ENCODE measurements around the gene THSD7A. TPM values are rescaled to one million over a fixed set of nuclear protein-coding genes. Genes with fewer than 3 reads are reported as not detected.

Gene THSD7A
- total and polyA plus RNA-seq, 2 of the 8 experiments (the other 6 are each of a cell fraction or from before 2014, with no cell fraction given), result 0.44 to 1.2 TPM

- Histone ChIP-seq H3K14ac (ENCODE audit: insufficient read length) (no peak overlapping the region), H3K79me1 (ENCODE audit: low read depth, low read length) (no peaks in the 10 kb centered on the region), H3K9me3 (ENCODE audit: insufficient read depth in 2 of 2, low read depth in 1 of 2, low read length in 1 of 2) (no peaks in the 10 kb centered on the region; a peak in 1 of 4 replicates), H3K56ac (replicated peaks; ENCODE audit: insufficient read length, low read depth, low read length) (no peak overlapping the region), H4K91ac (replicated peaks; ENCODE audit: insufficient read length, low read length) (no peak overlapping the region), H2AFZ (ENCODE audit: low read length) (no peak overlapping the region), H3K36me3 (ENCODE audit: control insufficient read depth in 2 of 4, insufficient read depth in 4 of 4, low read length in 3 of 4) (no peaks in the 10 kb centered on the region), H3K23me2 (ENCODE audit: low read depth, low read length) (no peaks in the 10 kb centered on the region), H4K20me1 (replicated peaks in 1 of 2; ENCODE audit: control insufficient read depth in 1 of 2, insufficient read depth in 2 of 2, low read length in 2 of 2) (no peaks in the 10 kb centered on the region), H3K4ac (replicated peaks; ENCODE audit: insufficient read length, low read depth, low read length) (no peak overlapping the region), H3K4me3 (ENCODE audit: extremely low read depth in 1 of 4, insufficient read depth in 2 of 4, low read depth in 3 of 4, low read length in 4 of 4) (no peak overlapping the region), H3K27me3 (replicated peaks in 1 of 4; ENCODE audit: control insufficient read depth in 3 of 4, extremely low read depth in 1 of 4, insufficient read depth in 3 of 4, low read length in 3 of 4) (no peaks in the 10 kb centered on the region), H3K9ac (replicated peaks in 1 of 4; ENCODE audit: extremely low read depth in 1 of 4, low read depth in 3 of 4, low read length in 3 of 4) (no peak overlapping the region), H4K5ac (ENCODE audit: insufficient read length, low read depth, low read length) (no peak overlapping the region), H2BK15ac (ENCODE audit: low read length) (no peak overlapping the region), H3K27ac (ENCODE audit: low read depth, low read length) (no peak overlapping the region), H2AK5ac (ENCODE audit: low read depth, low read length) (no peak overlapping the region), H2BK120ac (replicated peaks; ENCODE audit: low read depth, low read length) (no peak overlapping the region), H4K8ac (ENCODE audit: extremely low read depth, insufficient read depth, low read length) (no peak overlapping the region), H2BK20ac (ENCODE audit: low read length) (no peak overlapping the region), H3K23ac (ENCODE audit: insufficient read length) (no peak overlapping the region), H3K79me2 (ENCODE audit: control insufficient read depth in 1 of 2, insufficient read depth in 2 of 2, low read length in 2 of 2) (no peaks in the 10 kb centered on the region), H3K18ac (ENCODE audit: extremely low read depth, low read length) (no peak overlapping the region), H3K4me2 (ENCODE audit: insufficient read depth in 1 of 2, low read depth in 2 of 2, low read length in 2 of 2) (no peak overlapping the region), H2BK12ac (ENCODE audit: low read depth, low read length) (no peak overlapping the region), H2BK5ac (ENCODE audit: low read depth, low read length) (no peak overlapping the region), H3K4me1 (replicated peaks in 1 of 4; ENCODE audit: control insufficient read depth in 3 of 4, insufficient read depth in 4 of 4, low read length in 3 of 4) (peaks cover 0 to 11% (median 0%) of the 10 kb centered on the region in 4 experiments; a peak in 2 of 7 replicates)
- POLR2A ChIA-PET (ENCODE audit: partially characterized antibody), result no interaction called here
- CTCF ChIA-PET (ENCODE audit: partially characterized antibody), result interaction anchor here (0.5 kb wide), 1 partner anchor 27 kb away, joined by 3 read pairs; no protein-coding TSS in a partner anchor
- 62% methylated on average over 2 of the region's 2 CpGs; no CpG with 5 or more reads in 1 of the 2 experiments for WGBS, 2 experiments (ENCODE audit: extremely low coverage in 1 of 2, insufficient coverage in 1 of 2, insufficient read length in 1 of 2, insufficient replicate concordance in 2 of 2, low coverage in 1 of 2, low lambda C conversion rate in 2 of 2, missing lambda C conversion rate in 1 of 2)
- no peak for DNase-seq (ENCODE audit: low read depth in 1 of 2, low spot score in 2 of 2)
- FAIRE-seq, result no peak
- TF ChIP-seq TAF1 (IDR thresholded peaks at IDR 0.05; ENCODE audit: low read depth, low read length), result no peak
Observed at GRCh38 chr7:11486271-11486670, 345.7 kb downstream of the THSD7A start.

Measured in H1 (cell line).